Fibroblast of skin of right biceps (primary cell): ENCODE data around the gene YARS1.

ENCODE experiments used
- DNase-seq: peaks from one replicate; pipeline ENCODE4 v3.0.0-alpha.2; 2013

The YARS1 gene

GRCh38 chr1:32775640-32776337, 41.4 kb downstream of the YARS1 start:
- DNase-seq: peak; percentile 87

GRCh38 chr1:32774950-32775634, 42.1 kb downstream of the YARS1 start:
- peak; percentile 72 for DNase-seq

- DNase-seq: no peak
These were observed 42.7 kb downstream of the YARS1 start for GRCh38 chr1:32774464-32774808.

DNA sequence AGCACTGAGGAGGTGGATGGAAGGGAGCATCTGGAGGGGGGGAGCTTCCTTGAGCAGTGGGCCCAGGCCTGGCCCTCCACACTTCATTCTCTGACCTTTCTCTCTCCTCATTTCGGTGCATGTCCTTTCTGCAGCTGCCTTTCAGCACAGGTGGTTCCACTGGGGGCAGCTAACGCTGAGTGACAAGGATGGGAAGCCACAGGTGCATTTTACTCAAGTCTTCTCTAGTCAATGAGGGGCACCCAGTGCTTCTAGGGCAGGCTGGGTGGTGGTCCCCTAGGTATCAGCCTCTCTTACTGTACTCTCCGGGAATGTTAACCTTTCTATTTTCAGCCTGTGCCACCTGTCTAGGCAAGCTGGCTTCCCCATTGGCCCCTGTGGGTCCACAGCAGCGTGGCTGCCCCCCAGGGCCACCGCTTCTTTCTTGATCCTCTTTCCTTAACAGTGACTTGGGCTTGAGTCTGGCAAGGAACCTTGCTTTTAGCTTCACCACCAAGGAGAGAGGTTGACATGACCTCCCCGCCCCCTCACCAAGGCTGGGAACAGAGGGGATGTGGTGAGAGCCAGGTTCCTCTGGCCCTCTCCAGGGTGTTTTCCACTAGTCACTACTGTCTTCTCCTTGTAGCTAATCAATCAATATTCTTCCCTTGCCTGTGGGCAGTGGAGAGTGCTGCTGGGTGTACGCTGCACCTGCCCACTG, 43.2 kb downstream of the YARS1 start:
- DNase-seq: no peak

- DNase-seq: peak; percentile 76
These were observed 44.0 kb downstream of the YARS1 start for GRCh38 chr1:32773018-32773763.

DNA sequence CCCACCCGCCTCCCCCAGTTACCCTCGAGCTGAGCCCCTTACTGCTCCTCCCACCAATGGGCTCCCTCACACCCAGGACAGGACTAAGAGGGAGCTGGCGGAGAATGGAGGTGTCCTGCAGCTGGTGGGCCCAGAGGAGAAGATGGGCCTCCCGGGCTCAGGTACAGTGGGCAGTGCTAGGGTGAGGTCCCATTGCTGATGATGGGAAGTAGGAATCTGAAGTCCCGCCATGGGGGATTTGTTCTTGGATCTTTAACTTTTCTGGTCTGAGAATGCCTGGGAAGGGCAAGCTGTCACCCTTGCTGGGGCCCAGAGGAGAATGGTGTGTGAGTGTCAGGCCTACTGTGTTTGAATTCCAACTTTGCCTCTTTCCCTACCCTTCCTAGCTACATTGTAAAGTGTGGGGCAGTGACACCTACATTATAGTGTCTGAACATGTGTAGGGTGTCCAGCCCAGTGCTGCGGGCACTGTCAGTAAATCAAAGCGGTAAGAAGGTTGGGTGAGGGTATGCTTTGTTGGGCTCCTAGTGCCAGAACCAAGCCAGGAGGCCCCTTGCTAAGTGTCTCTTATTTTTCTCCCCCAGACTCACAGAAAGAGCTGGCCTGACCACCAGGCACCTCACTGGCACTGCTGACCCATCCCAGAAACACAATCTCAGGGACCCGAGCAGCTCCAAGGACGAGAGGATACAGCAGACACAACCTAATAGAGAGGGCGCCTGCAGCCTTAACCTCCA, 44.7 kb downstream of the YARS1 start:
- no peak for DNase-seq

DNA sequence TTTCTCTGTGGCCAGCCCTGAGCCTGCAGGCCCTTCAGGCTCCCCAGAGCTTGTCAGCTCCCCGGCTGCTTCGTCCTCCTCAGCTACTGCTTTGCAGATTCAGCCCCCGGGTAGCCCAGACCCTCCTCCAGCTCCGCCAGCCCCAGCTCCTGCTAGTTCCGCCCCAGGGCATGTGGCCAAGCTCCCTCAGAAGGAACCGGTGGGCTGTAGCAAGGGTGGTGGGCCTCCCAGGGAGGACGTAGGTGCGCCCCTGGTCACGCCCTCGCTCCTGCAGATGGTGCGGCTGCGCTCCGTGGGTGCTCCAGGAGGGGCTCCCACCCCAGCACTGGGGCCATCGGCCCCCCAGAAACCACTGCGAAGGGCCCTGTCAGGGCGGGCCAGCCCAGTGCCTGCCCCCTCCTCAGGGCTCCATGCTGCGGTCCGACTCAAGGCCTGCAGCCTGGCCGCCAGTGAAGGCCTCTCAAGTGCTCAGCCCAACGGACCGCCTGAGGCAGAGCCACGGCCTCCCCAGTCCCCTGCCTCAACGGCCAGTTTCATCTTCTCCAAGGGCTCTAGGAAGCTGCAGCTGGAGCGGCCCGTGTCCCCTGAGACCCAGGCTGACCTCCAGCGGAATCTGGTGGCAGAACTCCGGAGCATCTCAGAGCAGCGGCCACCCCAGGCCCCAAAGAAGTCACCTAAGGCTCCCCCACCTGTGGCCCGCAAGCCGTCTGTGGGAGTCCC, 45.4 kb downstream of the YARS1 start:
- DNase-seq: no peak

DNA sequence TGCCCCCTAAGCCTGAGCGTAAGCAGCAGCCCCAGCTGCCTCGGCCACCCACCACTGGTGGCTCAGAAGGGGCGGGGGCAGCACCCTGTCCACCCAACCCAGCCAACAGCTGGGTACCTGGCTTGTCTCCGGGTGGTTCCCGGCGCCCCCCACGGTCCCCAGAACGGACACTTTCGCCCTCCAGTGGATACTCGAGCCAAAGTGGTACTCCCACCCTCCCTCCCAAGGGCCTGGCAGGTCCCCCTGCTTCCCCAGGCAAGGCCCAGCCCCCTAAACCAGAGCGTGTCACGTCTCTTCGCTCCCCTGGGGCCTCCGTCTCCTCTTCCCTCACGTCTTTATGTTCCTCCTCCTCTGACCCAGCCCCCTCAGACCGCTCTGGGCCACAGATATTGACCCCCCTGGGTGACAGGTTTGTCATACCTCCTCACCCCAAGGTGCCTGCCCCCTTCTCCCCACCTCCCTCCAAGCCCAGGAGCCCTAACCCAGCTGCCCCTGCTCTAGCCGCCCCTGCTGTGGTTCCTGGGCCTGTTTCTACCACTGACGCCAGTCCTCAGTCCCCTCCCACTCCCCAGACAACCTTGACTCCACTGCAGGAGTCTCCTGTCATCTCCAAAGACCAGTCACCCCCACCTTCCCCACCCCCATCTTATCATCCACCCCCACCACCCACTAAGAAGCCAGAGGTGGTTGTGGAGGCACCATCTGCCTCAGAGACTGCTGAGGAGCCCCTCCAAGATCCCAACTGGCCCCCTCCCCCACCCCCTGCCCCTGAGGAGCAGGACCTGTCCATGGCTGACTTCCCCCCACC, 46.2 kb downstream of the YARS1 start:
- DNase-seq: no peak

DNA sequence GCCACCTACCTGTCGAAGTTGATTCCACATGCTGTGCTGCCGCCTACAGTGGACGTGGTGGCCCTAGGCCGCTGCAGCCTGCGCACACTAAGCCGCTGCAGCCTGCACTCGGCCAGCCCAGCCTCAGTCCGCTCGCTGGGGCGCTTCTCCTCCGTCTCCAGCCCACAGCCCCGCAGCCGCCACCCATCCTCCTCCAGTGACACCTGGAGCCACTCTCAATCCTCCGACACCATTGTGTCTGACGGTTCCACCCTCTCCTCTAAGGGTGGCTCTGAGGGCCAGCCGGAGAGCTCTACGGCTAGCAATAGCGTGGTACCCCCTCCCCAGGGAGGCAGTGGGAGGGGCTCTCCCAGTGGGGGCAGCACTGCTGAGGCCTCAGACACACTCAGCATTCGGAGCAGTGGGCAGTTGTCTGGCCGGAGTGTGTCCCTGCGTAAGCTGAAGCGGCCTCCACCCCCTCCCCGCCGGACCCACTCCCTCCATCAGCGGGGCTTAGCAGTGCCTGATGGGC, 46.9 kb downstream of the YARS1 start:
- DNase-seq: no peak

DNA sequence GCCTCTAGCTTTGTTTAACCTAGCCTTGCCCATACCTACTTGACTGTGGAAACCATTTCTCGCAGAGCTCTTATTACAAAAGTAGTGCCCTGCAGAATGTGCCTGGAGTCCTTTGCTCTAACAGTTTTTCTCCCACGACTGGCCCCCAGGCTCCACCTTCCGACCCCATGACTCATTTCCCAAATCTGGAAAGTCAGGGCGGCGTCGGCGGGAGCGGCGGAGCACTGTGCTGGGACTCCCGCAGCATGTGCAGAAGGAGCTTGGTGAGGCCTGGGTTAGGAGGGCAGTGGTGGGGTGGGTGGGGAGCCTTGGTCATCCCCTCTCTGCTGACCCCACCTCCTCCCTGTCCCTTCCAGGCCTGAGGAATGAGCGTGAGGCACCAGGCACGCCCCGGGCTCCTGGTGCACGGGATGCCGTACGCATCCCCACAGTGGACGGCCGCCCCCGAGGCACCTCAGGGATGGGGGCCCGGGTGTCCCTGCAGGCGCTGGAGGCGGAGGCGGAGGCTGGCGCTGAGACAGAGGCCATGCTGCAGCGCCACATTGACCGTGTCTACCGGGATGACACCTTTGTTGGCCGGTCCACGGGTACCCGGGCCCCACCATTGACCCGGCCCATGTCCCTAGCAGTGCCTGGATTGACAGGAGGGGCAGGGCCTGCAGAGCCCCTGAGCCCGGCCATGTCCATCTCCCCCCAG, 47.5 kb downstream of the YARS1 start:
- DNase-seq: peak; percentile 68

GRCh38 chr1:32768110-32768850, 48.9 kb downstream of the YARS1 start:
- no peak for DNase-seq

DNA sequence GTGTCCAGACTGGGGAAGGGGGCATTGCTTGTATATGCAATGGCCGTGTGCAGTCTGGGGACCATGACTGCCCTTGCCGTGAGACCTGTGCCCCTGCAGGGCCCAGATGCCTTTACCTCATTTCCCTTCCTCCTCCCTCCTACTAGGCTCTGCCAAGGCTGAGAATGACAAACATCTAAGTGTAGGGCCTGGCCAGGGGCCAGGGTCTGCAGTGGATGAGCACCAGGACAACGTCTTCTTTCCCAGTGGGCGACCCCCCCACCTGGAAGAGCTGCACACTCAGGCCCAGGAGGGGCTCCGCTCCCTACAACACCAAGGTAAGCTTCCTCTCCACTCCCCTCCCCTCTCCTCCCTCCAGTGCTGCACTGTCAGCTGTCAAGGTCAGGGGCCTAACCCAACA, 49.5 kb downstream of the YARS1 start:
- peak; percentile 41 for DNase-seq

DNA sequence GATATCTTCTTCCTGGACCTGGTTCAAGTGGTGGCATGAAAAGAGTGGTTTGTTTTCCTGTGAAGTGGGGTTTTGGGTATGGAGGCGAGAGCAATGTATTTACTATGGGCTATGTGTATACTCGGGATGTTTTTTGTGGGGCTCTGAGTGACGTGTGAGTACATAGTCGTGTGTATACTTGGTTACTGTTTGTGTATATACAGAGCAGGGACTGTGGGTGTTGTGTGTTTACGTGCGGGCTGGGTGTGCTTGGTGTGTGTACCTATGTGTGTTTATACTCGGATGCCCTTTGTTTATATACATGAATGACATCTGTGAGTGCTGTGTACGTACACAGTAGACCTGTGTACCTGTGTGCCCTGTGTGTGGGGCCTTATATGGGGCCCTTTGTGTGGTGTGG, 50.0 kb downstream of the YARS1 start:
- no peak for DNase-seq

- DNase-seq: no peak
These were observed 50.7 kb downstream of the YARS1 start for GRCh38 chr1:32766328-32766972.

GRCh38 chr1:32765570-32766327, 51.4 kb downstream of the YARS1 start:
- no peak for DNase-seq

- no peak for DNase-seq
These were observed 52.2 kb downstream of the YARS1 start for GRCh38 chr1:32764826-32765569.

DNA sequence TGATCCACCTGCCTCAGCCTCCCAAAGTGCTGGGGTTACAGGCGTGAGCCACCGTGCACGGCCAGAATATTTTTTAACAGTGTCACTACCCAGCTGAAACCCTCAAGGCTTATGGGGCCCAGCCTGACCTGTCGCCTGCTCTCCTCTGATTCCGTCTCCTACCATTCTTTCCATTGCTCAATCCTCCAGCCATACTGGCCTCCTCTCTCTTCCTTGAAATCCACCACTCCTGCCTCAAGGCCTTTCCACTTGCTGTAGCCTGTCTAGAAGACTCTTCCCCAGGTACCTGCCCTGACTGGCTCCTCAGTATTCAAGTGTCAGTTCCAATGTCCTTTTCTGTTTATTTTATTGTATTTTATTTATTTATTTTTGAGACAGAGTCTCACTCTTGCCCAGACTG, 53.9 kb downstream of the YARS1 start:
- no peak for DNase-seq
